VCaP (cell line): Measurements from ENCODE around the gene SMAD5.

Experiments used
- H3K27ac ChIP-seq: fragments of 450-650 bp; 2 replicates; pipeline ENCODE4 v1.5.1; 2017
- CTCF ChIP-seq: fragments of 450-650 bp; conservative IDR thresholded peaks from 2 replicates; pipeline ENCODE4 v1.5.1; 2017; ENCODE audit warnings: mild to moderate bottlenecking, moderate library complexity

SMAD5 gene

GRCh38 chr5:136222580-136223235 lies 90.1 kb downstream of the SMAD5 start:
- TF ChIP-seq CTCF: no peak
- H3K27ac ChIP-seq: no peak overlapping the region

- TF ChIP-seq CTCF: no peak
- peak overlapping the region; percentile 88 for H3K27ac ChIP-seq
Measured at GRCh38 chr5:136225796-136226195, 93.2 kb downstream of the SMAD5 start.

- TF ChIP-seq CTCF: no peak
- H3K27ac ChIP-seq: peak overlapping the region; percentile 88
Measured at GRCh38 chr5:136226401-136226800, 93.8 kb downstream of the SMAD5 start.

GRCh38 chr5:136228136-136228757 lies 95.6 kb downstream of the SMAD5 start:
- peak overlapping the region; percentile 88; the same call in 1 of the 2 replicates for H3K27ac ChIP-seq
- no peak for TF ChIP-seq CTCF

GRCh38 chr5:136230176-136230575 lies 97.5 kb downstream of the SMAD5 start:
- peak overlapping the region; percentile 88 for H3K27ac ChIP-seq
- no peak for TF ChIP-seq CTCF

- no peak for TF ChIP-seq CTCF
Measured at GRCh38 chr5:136232316-136232715, 99.7 kb downstream of the SMAD5 start.

More at GRCh38 chr5:136232316-136232715, 99.7 kb downstream of the SMAD5 start:
- no peak overlapping the region for H3K27ac ChIP-seq
